T-helper 9 cell (primary cell): ENCODE measurements around the gene EDDM13.
"Not testable (repeated sequence)": the region's sequence is repeated elsewhere in the genome, so short reads cannot be mapped to it uniquely, and the experiment has no call there.

ENCODE experiments used
- DNase-seq: peaks from one replicate; pipeline ENCODE4 v3.0.0-alpha.2; 2020
- total RNA-seq, 2 donors: gene quantifications; one replicate each; lab custom pipeline; 2026; lab: John Stamatoyannopoulos, UW

EDDM13 gene
- 0.24 to 0.42 reads per million in 2 donors for total RNA-seq

DNA sequence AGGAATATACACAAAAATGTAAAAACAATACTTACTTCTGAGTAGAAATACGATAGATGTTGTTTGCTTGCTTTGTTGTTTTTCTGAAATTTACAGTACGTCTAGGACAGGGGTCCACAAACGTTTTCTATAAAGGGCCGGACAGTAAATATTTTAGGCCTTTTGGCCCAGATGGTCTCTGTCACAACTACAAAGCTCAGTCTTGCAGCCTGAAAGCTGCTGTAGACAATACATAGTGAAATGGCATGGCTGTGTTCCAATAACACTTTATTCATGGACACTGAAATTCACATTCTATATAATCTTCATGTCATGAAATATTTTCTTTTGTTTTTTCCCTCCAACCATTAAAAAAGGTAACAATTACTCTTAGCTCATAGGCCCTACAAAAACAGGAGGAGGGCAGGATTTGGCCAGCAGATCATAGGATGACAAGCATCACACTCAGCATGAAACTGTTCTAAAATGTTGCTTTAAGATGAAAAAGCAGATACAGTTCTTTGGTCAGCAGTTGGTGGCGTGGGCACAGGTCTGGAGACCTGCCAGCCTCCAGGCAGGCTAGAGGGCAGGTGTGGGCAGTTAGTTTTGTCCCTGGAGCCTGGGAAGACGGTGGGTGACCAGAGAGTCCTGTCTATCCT, at the start of gene EDDM13:
Gene EDDM13 (plus strand): TSS at position 588 of the 638 bp plus-strand sequence. CDS start 87 bp downstream, outside the sequence.
- DNase-seq = no peak

DNA sequence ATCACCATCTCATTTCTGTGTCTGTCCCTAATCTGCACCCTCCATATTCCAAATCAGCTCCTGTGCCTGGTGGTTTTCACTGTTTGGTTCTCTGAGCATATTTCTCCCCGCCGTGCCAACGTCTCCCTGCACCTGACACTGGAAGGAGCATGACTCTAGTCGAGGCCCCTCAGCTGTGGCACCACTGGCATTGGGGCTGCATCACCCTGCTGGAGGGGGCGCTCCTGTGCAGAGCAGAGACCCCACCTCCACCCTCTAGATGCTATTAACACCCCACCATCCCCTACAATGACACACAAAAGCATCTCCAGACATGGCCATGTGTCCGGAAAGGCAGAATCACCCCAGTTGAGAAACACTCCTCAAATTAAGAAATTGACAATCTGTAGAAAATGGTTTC, 49.6 kb upstream of the EDDM13 start:
- DNase-seq = no peak

- DNase-seq = no peak
These were observed 49.1 kb upstream of the EDDM13 start for GRCh38 chr19:56223481-56223880.

DNA sequence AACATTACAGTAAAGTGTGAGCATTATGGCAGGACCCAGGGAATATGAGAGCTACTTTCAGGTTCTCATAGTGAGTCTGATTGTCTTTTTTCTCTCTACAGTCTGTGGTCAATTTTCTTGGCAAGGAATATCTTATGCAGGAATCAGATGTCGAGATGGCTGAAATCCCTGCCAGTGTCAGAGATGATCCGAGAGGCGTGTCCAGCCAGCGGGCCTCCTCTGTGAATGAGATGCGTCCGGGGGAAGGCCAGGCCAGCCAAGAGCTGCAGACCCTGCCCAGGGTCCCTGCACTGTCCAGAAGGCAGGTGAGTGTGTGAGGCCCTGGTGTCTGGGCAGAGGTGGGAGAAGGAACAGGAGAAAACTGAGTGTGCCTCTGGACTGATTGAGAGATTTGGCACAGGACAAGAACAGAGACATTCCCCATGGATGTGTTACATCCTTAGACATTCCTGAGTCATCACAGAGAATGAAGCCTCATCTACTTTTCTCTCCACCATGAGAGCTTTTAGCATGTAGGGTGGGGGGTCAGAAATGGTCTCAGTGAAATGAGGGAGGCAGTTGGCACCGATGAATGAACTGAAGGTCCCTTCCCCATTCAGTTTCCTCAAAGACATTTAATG, 27.3 kb upstream of the EDDM13 start:
- DNase-seq = no peak

DNA sequence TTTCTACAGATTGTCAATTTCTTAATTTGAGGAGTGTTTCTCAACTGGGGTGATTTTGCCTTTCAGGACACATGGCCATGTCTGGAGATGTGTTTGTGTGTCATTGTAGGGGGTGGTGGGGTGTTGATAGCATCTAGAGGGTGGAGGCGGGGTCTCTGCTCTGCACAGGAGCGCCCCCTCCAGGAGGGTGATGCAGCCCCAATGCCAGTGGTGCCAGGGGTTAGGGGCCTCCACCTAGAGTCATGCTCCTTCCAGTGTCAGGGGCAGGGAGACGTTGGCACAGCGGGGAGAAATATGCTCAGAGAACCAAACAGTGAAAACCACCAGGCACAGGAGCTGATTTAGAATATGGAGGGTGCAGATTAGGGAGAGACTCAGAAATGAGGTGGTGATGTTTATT, 26.8 kb upstream of the EDDM13 start:
- DNase-seq = not testable (repeated sequence)

DNA sequence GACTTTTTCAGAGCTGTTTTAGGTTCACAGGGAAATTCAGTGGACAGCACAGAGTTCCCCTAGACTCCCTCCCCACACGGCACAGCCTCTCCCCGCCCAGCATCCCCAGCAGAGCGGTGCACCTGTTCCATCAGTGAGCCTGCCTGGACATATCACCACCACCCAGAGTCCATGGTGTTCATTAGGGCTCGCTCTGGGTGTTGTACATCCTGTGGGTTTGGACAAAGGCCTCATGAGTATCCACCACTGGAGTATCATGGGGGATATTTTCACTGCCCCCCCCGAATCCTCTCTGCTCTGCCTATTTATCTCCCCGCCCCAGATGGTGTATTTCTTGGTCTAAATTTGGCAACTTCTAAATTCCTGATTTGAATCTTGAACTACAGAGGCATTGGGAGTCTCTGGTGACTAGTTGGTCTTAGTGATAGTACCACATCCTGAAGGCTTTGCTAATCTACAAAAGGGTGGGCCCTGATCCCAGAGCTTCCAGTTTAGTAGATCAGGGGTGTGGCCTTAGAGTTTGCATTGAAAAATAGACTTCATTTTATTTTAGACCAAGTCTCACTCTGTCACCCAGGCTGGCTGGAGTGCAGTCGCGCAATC, 23.7 kb upstream of the EDDM13 start:
- not testable (repeated sequence) for DNase-seq

GRCh38 chr19:56252699-56253422, 19.7 kb upstream of the EDDM13 start:
- DNase-seq = peak; percentile 57

DNA sequence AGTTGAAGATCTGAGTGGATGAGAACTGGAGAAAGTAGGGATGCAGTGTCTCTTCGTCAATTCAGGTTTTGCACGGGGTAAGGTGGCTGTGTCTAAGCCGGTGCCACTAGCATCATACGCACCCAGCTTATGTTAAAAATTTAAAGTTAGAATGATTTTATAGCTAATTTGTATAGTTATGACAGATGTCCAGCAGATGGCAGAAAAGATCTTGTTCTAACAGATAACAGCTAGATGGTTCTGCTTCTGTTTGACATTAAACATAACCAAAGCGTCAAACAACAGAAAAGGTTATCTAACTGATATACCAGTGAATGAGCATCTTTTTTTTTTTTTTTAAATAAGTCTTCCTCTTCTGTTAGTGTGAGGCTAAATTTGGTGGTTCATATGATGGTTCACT, 18.8 kb upstream of the EDDM13 start:
- no peak for DNase-seq

- DNase-seq = no peak
These were observed 14.3 kb upstream of the EDDM13 start for GRCh38 chr19:56258272-56258671.

DNA sequence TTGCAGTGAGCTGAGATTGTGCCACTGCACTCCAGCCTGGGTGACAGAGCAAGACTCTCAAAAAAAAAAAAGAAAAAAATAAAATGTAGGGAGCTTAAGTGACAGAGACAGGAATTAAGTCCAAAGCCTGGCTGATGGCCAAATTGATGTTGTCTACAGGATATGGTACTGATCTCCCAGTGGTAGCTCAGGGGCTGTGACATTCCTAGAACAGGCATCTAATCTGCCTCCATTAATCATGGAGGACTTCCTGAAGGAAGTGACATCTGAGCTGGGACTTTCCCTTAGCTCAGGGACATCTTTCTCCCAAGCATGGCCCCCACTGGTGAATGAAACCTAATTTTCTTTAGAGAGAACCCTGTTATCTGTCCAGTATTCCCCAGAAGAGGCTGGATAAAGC, 11.4 kb upstream of the EDDM13 start:
- no peak for DNase-seq

DNA sequence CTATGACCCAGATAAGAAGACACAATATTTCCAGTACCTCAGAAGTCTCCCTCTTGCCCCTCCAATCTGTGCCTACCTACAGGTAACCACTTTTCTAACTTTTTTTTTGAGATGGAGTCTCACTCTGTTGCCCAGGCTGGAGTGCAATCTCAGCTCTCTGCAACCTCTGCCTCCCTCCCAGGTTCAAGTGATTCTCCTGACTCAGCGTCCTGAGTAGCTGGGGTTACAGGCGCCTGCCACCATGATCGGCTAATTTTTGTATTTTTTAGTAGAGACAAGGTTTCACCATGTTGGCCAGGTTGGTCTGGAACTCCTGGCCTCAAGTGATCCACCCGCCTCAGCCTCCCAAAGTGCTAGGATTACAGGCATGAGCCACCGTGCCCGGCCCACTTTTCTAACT, 10.6 kb upstream of the EDDM13 start:
- not testable (repeated sequence) for DNase-seq

DNA sequence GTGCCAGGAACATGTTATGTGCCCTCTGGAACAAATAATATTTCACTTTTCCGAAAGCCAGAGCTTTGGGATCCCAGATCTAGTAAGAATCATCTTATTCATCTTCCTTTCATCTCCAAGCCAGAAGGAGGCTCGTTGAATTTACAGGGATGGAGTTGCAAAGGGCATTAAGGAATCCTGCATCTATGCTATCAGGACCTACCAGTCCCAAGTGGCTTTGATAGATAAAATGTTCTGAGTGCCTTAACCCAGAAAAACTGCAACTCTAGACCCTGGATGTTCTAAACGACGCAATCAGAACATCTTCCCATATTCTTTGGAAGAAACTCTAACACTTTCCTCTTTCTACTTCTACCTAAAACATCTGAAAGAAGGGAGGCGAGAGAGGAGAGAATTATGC, 9.2 kb upstream of the EDDM13 start:
- no peak for DNase-seq

- no peak for DNase-seq
These were observed 6.5 kb upstream of the EDDM13 start for GRCh38 chr19:56266051-56266450.

GRCh38 chr19:56269348-56269747, 3.2 kb upstream of the EDDM13 start:
- DNase-seq = no peak

DNA sequence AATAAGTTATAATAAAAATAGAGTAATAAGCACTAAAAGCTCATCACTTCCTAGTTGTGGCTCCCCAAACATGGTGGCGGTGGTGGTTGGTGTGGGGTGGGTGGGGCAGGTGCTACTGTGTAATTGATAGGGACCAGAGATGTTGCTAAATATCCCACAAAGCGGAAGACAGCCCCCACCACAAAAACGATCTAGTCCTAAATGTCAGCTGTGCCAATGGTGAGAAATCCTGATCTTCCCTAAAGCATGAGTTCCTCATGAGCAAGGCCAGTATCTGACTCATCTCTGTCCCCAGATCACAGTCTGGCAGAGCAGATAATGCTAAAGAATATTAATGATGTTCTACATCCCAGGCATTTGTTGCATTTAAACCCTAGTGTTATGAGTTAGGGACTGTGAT, 1.9 kb upstream of the EDDM13 start:
- no peak for DNase-seq

GRCh38 chr19:56271151-56271550, 1.4 kb upstream of the EDDM13 start:
- DNase-seq = no peak

- DNase-seq = no peak
These were observed 1.1 kb downstream of the EDDM13 start for GRCh38 chr19:56273563-56274117.

DNA sequence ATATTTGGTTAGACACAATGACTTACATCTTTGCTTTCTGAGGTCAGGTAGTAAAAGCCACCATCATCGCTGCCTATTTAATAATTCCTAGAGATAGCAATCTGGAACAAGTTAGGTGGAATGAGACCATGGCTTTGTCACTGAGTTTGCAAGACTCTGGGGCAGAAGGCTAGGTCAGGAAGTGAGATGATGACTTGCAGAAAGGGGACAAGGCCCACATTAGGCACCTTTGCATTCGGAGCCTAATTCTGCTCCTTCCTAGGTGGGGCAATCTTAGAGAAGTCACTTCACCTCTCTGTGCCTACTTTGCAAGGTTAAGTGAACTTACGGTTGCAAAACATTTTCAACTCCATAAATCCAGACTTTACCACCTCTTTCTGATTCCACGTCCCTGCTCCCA, 10.3 kb downstream of the EDDM13 start:
- no peak for DNase-seq

DNA sequence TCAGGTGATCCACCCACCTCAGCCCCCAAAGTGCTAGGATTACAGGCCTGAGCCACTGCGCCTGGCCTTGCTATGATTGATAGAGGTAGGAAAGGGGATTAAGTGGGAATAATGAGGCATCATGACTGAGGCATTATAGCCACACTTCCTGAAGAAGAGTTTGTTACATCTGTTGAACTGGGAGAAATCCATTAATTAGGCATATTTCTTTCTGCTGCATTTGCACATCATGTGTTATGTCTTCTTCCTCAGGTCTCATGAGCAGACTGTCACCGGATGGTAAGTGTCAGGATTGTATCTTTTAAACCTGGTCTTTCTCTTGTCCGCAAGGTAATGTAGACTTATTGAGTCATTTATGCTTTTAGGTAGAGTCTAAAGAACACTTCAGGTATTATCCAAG, 12.2 kb downstream of the EDDM13 start:
- DNase-seq = no peak

GRCh38 chr19:56290104-56290503, 17.6 kb downstream of the EDDM13 start:
- DNase-seq = no peak

- DNase-seq = no peak
These were observed 19.3 kb downstream of the EDDM13 start for GRCh38 chr19:56291867-56292266.

- DNase-seq = no peak
These were observed 22.0 kb downstream of the EDDM13 start for GRCh38 chr19:56294549-56294948.
